ENCODE measurements around the gene BDP1.
"Not testable (repeated sequence)": the region's sequence is repeated elsewhere in the genome, so short reads cannot be mapped to it uniquely, and the experiment has no call there.

The BDP1 gene

GRCh38 chr5:71461360-71461759 lies 5.9 kb downstream of the BDP1 start:
- DNase-seq: no peak
- Histone ChIP-seq H3K4me3 (ENCODE audit: insufficient read depth, low read depth, low read length, poor library complexity, severe bottlenecking) (no peak overlapping the region), H3K9me3 (ENCODE audit: control insufficient read depth, low read length) (no peaks in the 10 kb centered on the region), H3K4me1 (ENCODE audit: control insufficient read depth, insufficient read depth, low read length, poor library complexity, severe bottlenecking) (peaks cover 6% of the 10 kb centered on the region), H3K27ac (ENCODE audit: insufficient read depth, low read length, poor library complexity, severe bottlenecking) (no peak overlapping the region), H3K36me3 (ENCODE audit: control insufficient read depth, insufficient read depth, low read length) (peaks cover 68% of the 10 kb centered on the region), H3K27me3 (replicated peaks; ENCODE audit: control insufficient read depth, insufficient read depth, low read length, poor library complexity, severe bottlenecking) (no peaks in the 10 kb centered on the region)

- DNase-seq: no peak
- Histone ChIP-seq H3K4me3 (ENCODE audit: insufficient read depth, low read depth, low read length, poor library complexity, severe bottlenecking) (no peak overlapping the region), H3K27ac (ENCODE audit: insufficient read depth, low read length, poor library complexity, severe bottlenecking) (no peak overlapping the region), H3K4me1 (ENCODE audit: control insufficient read depth, insufficient read depth, low read length, poor library complexity, severe bottlenecking) (no peaks in the 10 kb centered on the region), H3K36me3 (ENCODE audit: control insufficient read depth, insufficient read depth, low read length) (peaks cover 36% of the 10 kb centered on the region), H3K27me3 (replicated peaks; ENCODE audit: control insufficient read depth, insufficient read depth, low read length, poor library complexity, severe bottlenecking) (no peaks in the 10 kb centered on the region), H3K9me3 (ENCODE audit: control insufficient read depth, low read length) (no peaks in the 10 kb centered on the region)
These were observed 15.7 kb downstream of the BDP1 start for GRCh38 chr5:71471193-71471592.

GRCh38 chr5:71475788-71476384 lies 20.4 kb downstream of the BDP1 start:
- H3K4me3 ChIP-seq (ENCODE audit: insufficient read depth, low read depth, low read length, poor library complexity, severe bottlenecking): no peak overlapping the region
- no peaks in the 10 kb centered on the region for H3K27me3 ChIP-seq (replicated peaks; ENCODE audit: control insufficient read depth, insufficient read depth, low read length, poor library complexity, severe bottlenecking)
- H3K27ac ChIP-seq (ENCODE audit: insufficient read depth, low read length, poor library complexity, severe bottlenecking): no peak overlapping the region
- H3K9me3 ChIP-seq (ENCODE audit: control insufficient read depth, low read length): no peaks in the 10 kb centered on the region
- H3K4me1 ChIP-seq (ENCODE audit: control insufficient read depth, insufficient read depth, low read length, poor library complexity, severe bottlenecking): no peaks in the 10 kb centered on the region
- DNase-seq: no peak
- peaks cover 20% of the 10 kb centered on the region for H3K36me3 ChIP-seq (ENCODE audit: control insufficient read depth, insufficient read depth, low read length)

DNA sequence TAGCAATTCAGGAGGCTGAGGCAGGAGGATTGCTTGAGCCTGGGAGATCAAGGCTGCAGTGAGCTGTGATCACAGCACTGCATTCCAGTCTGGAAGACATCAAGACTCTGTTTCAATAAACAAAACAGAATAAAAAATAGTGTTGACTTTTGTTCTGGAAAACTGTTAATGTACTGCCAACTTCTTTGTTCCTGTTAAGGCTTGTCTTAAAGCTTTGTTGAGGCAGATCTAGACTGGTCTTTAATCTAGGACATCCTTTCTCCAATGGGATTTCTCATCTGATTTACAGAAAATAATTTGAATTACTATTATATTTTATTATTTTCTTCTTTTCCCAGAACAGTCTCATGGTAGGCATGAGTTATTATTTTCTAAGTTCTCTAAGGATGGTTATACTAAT lies 26.0 kb downstream of the BDP1 start:
- DNase-seq: no peak
- H3K27me3 ChIP-seq (replicated peaks; ENCODE audit: control insufficient read depth, insufficient read depth, low read length, poor library complexity, severe bottlenecking): no peaks in the 10 kb centered on the region
- no peak overlapping the region for H3K27ac ChIP-seq (ENCODE audit: insufficient read depth, low read length, poor library complexity, severe bottlenecking)
- H3K4me1 ChIP-seq (ENCODE audit: control insufficient read depth, insufficient read depth, low read length, poor library complexity, severe bottlenecking): no peaks in the 10 kb centered on the region
- H3K9me3 ChIP-seq (ENCODE audit: control insufficient read depth, low read length): no peaks in the 10 kb centered on the region
- H3K4me3 ChIP-seq (ENCODE audit: insufficient read depth, low read depth, low read length, poor library complexity, severe bottlenecking): no peak overlapping the region
- H3K36me3 ChIP-seq (ENCODE audit: control insufficient read depth, insufficient read depth, low read length): peaks cover 14% of the 10 kb centered on the region

GRCh38 chr5:71482132-71482531 lies 26.7 kb downstream of the BDP1 start:
- Histone ChIP-seq H3K4me1 (ENCODE audit: control insufficient read depth, insufficient read depth, low read length, poor library complexity, severe bottlenecking) (no peaks in the 10 kb centered on the region), H3K27me3 (replicated peaks; ENCODE audit: control insufficient read depth, insufficient read depth, low read length, poor library complexity, severe bottlenecking) (no peaks in the 10 kb centered on the region), H3K9me3 (ENCODE audit: control insufficient read depth, low read length) (no peaks in the 10 kb centered on the region), H3K4me3 (ENCODE audit: insufficient read depth, low read depth, low read length, poor library complexity, severe bottlenecking) (no peak overlapping the region), H3K27ac (ENCODE audit: insufficient read depth, low read length, poor library complexity, severe bottlenecking) (no peak overlapping the region), H3K36me3 (ENCODE audit: control insufficient read depth, insufficient read depth, low read length) (peaks cover 18% of the 10 kb centered on the region)
- no peak for DNase-seq

DNA sequence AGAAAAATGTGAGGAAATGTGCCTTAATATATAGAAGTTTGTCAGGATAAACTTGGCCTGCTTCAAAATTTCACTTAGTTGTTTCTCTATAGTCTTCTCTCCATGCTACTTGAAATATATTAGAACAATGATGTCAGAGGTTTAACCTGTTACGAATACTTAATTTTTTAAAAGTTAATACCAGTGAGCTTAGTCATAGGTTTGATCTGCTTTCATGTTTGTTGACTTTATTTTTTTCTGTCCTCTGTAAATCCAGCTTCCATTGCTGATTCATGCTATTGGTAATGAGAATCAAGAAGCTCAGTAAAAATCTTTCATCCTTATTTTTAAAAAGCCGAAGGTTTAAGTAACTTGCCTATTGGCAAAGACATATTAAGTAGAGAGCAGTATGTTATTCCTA lies 27.9 kb downstream of the BDP1 start:
- Histone ChIP-seq H3K27ac (ENCODE audit: insufficient read depth, low read length, poor library complexity, severe bottlenecking) (no peak overlapping the region), H3K9me3 (ENCODE audit: control insufficient read depth, low read length) (no peaks in the 10 kb centered on the region), H3K4me3 (ENCODE audit: insufficient read depth, low read depth, low read length, poor library complexity, severe bottlenecking) (no peak overlapping the region), H3K36me3 (ENCODE audit: control insufficient read depth, insufficient read depth, low read length) (peaks cover 27% of the 10 kb centered on the region), H3K4me1 (ENCODE audit: control insufficient read depth, insufficient read depth, low read length, poor library complexity, severe bottlenecking) (no peaks in the 10 kb centered on the region), H3K27me3 (replicated peaks; ENCODE audit: control insufficient read depth, insufficient read depth, low read length, poor library complexity, severe bottlenecking) (no peaks in the 10 kb centered on the region)
- DNase-seq: no peak

DNA sequence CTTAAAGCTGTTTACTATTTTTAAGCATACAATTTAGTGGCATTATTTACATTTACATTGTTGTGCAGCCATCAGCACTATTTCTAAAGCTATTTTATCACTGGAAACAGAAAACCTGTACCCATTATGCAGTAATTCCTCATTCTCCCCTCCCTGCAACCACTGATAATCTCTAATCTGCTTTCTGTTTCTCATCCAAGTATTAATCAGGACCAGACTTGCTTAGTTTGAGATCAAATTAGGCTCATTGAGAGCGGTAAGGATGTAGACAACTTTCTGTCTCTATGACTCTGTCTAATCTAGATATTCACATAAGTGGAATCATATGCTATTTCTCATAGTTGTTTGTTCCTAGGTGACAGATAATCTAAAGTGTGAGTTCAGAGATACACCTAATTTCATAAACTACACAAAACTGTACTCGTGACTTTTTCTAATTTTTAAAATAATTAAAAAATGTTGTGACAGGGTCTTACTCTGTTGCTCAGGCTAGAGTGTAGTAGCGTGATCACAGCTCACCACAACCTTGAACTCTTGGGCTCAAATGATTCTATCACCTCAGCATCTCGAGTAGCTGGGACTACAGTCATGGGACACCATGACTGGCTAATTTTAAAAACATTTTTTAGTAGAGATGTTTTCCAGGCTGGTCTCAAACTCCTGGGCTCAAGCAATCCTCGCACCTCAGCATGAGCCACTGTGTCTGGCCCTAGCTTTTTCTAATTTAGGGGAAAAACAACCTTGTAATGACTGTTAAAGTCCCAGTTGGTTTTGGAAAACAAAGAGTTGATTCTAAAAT lies 37.6 kb downstream of the BDP1 start:
- H3K4me1 ChIP-seq (ENCODE audit: control insufficient read depth, insufficient read depth, low read length, poor library complexity, severe bottlenecking): no peaks in the 10 kb centered on the region
- no peak overlapping the region for H3K27ac ChIP-seq (ENCODE audit: insufficient read depth, low read length, poor library complexity, severe bottlenecking)
- no peak overlapping the region for H3K4me3 ChIP-seq (ENCODE audit: insufficient read depth, low read depth, low read length, poor library complexity, severe bottlenecking)
- no peak for DNase-seq
- no peaks in the 10 kb centered on the region for H3K9me3 ChIP-seq (ENCODE audit: control insufficient read depth, low read length)
- H3K36me3 ChIP-seq (ENCODE audit: control insufficient read depth, insufficient read depth, low read length): peaks cover 69% of the 10 kb centered on the region
- no peaks in the 10 kb centered on the region for H3K27me3 ChIP-seq (replicated peaks; ENCODE audit: control insufficient read depth, insufficient read depth, low read length, poor library complexity, severe bottlenecking)

GRCh38 chr5:71494202-71494601 lies 38.8 kb downstream of the BDP1 start:
- H3K27me3 ChIP-seq (replicated peaks; ENCODE audit: control insufficient read depth, insufficient read depth, low read length, poor library complexity, severe bottlenecking); H3K4me1 ChIP-seq (ENCODE audit: control insufficient read depth, insufficient read depth, low read length, poor library complexity, severe bottlenecking); DNase-seq; H3K4me3 ChIP-seq (ENCODE audit: insufficient read depth, low read depth, low read length, poor library complexity, severe bottlenecking); H3K27ac ChIP-seq (ENCODE audit: insufficient read depth, low read length, poor library complexity, severe bottlenecking); H3K9me3 ChIP-seq (ENCODE audit: control insufficient read depth, low read length): not testable (repeated sequence)
- peaks cover 62% of the 10 kb centered on the region for H3K36me3 ChIP-seq (ENCODE audit: control insufficient read depth, insufficient read depth, low read length)

GRCh38 chr5:71498756-71499155 lies 43.3 kb downstream of the BDP1 start:
- not testable (repeated sequence) for DNase-seq; H3K4me3 ChIP-seq (ENCODE audit: insufficient read depth, low read depth, low read length, poor library complexity, severe bottlenecking); H3K27me3 ChIP-seq (replicated peaks; ENCODE audit: control insufficient read depth, insufficient read depth, low read length, poor library complexity, severe bottlenecking); H3K9me3 ChIP-seq (ENCODE audit: control insufficient read depth, low read length); H3K27ac ChIP-seq (ENCODE audit: insufficient read depth, low read length, poor library complexity, severe bottlenecking); H3K4me1 ChIP-seq (ENCODE audit: control insufficient read depth, insufficient read depth, low read length, poor library complexity, severe bottlenecking)
- peaks cover 50% of the 10 kb centered on the region for H3K36me3 ChIP-seq (ENCODE audit: control insufficient read depth, insufficient read depth, low read length)

GRCh38 chr5:71503536-71503935 lies 48.1 kb downstream of the BDP1 start:
- Histone ChIP-seq H3K36me3 (ENCODE audit: control insufficient read depth, insufficient read depth, low read length) (peaks cover 55% of the 10 kb centered on the region), H3K9me3 (ENCODE audit: control insufficient read depth, low read length) (no peaks in the 10 kb centered on the region), H3K27ac (ENCODE audit: insufficient read depth, low read length, poor library complexity, severe bottlenecking) (no peak overlapping the region), H3K27me3 (replicated peaks; ENCODE audit: control insufficient read depth, insufficient read depth, low read length, poor library complexity, severe bottlenecking) (no peaks in the 10 kb centered on the region), H3K4me1 (ENCODE audit: control insufficient read depth, insufficient read depth, low read length, poor library complexity, severe bottlenecking) (no peaks in the 10 kb centered on the region), H3K4me3 (ENCODE audit: insufficient read depth, low read depth, low read length, poor library complexity, severe bottlenecking) (no peak overlapping the region)
- no peak for DNase-seq
